Measurements from ENCODE around the gene MYG1.

DNA sequence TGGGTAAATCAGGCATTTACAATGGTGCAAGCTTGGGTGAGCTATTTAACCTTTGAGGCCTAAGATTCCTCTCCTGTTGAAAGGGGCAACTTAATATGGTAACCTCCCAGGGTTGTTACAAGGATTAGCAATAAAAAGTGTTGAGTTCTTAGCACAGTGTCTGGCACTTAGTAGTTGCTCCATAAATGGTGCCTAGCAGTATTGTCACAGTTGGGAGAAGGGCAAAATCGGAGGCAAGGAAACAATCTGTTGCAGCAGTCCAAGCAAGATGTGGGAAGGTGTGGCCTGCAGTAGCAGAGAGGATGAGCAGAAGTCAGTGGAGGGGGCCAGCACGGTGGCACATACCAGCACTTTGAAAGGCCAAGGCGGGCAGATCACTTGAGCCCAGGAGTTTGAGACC is 44.0 kb downstream of the MYG1 start:
- no peak for TF ChIP-seq POLR2A (IDR thresholded peaks at IDR 0.05)
- TF ChIP-seq, protein P1, sequence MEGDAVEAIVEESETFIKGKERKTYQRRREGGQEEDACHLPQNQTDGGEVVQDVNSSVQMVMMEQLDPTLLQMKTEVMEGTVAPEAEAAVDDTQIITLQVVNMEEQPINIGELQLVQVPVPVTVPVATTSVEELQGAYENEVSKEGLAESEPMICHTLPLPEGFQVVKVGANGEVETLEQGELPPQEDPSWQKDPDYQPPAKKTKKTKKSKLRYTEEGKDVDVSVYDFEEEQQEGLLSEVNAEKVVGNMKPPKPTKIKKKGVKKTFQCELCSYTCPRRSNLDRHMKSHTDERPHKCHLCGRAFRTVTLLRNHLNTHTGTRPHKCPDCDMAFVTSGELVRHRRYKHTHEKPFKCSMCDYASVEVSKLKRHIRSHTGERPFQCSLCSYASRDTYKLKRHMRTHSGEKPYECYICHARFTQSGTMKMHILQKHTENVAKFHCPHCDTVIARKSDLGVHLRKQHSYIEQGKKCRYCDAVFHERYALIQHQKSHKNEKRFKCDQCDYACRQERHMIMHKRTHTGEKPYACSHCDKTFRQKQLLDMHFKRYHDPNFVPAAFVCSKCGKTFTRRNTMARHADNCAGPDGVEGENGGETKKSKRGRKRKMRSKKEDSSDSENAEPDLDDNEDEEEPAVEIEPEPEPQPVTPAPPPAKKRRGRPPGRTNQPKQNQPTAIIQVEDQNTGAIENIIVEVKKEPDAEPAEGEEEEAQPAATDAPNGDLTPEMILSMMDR (IDR thresholded peaks at IDR 0.05), result no peak
